ENCODE measurements around the gene CCDC142.

GRCh38 chr2:74426181-74426758 is 56.5 kb downstream of the CCDC142 start:
- TF ChIP-seq, protein P1, sequence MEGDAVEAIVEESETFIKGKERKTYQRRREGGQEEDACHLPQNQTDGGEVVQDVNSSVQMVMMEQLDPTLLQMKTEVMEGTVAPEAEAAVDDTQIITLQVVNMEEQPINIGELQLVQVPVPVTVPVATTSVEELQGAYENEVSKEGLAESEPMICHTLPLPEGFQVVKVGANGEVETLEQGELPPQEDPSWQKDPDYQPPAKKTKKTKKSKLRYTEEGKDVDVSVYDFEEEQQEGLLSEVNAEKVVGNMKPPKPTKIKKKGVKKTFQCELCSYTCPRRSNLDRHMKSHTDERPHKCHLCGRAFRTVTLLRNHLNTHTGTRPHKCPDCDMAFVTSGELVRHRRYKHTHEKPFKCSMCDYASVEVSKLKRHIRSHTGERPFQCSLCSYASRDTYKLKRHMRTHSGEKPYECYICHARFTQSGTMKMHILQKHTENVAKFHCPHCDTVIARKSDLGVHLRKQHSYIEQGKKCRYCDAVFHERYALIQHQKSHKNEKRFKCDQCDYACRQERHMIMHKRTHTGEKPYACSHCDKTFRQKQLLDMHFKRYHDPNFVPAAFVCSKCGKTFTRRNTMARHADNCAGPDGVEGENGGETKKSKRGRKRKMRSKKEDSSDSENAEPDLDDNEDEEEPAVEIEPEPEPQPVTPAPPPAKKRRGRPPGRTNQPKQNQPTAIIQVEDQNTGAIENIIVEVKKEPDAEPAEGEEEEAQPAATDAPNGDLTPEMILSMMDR (IDR thresholded peaks at IDR 0.05): no peak
- TF ChIP-seq POLR2AphosphoS5 (IDR thresholded peaks at IDR 0.05): no peak
- no peak for TF ChIP-seq POLR2A (IDR thresholded peaks at IDR 0.05)

Data from prostate gland (tissue), 2 donors.